GM12878 (cell line): ENCODE results near the gene TNNT2. TPM values are rescaled to one million over a fixed set of nuclear protein-coding genes. Genes with fewer than 3 reads are reported as not detected.

Experiments used
- ATAC-seq: fragments of 200-7000 bp; cut with Tn5 transposase; 3 replicates; pipeline ENCODE4 v1.9.1; 2020; ENCODE audit warnings: mild to moderate bottlenecking, moderate library complexity
- BruUV-seq: library from RNA; stranded (reverse); fragments of 400-500 nt; replicated peaks from 2 replicates; lab custom pipeline; 2021; lab: Mats Ljungman, UMichigan
- CTCF ChIA-PET: fragments of 300-600 bp; sonication (Branson Sonifier 250); formaldehyde crosslinking; extraction: SDS; loops from one replicate; lab custom pipeline; 2021; ENCODE audit warnings: inconsistent platforms; lab: Yijun Ruan, JAX
- POLR2A ChIA-PET: fragments of 350-600 bp; formaldehyde crosslinking; extraction: SDS; loops from one replicate; lab custom pipeline; 2021; ENCODE audit warnings: inconsistent platforms; lab: Charles Lee
- RAD21 ChIA-PET: fragments of 300-600 bp; sonication (Branson Sonifier 250); formaldehyde crosslinking; loops from one replicate; lab custom pipeline; 2023; ENCODE audit warnings: antibody characterized with exemption; ENCODE audit not compliant: unreplicated experiment; lab: Charles Lee
- SMC1A ChIA-PET: fragments of 300-600 bp; sonication (Branson Sonifier 250); formaldehyde crosslinking; loops from one replicate; lab custom pipeline; 2023; ENCODE audit not compliant: unreplicated experiment, uncharacterized antibody; lab: Charles Lee
- DNase-seq: peaks from one replicate; pipeline ENCODE4 v3.0.0-alpha.2; 2011; ENCODE audit warnings: low read depth, low spot score
- FAIRE-seq: peaks from 3 replicates; lab custom pipeline; 2011; peaks lifted over from hg19 to GRCh38; lab: Jason Lieb, UNC
- H2AFZ ChIP-seq: 2 replicates; pipeline ENCODE4 v1.6.0; 2011; ENCODE audit warnings: low read depth, low read length, control low read depth; ENCODE audit not compliant: control insufficient read depth
- H3K27ac ChIP-seq: 2 replicates; pipeline ENCODE4 v1.5.1; 2011; ENCODE audit warnings: control low read depth; ENCODE audit not compliant: control insufficient read depth, insufficient read depth
- H3K27me3 ChIP-seq, 2 experiments: replicated peaks in 1 of 2; 2 replicates each; pipeline versions ENCODE4 v1.6.0 to v1.6.1; 2011; ENCODE audit warnings: low read length in 1 of 2; ENCODE audit not compliant: control insufficient read depth in 2 of 2, insufficient read depth in 2 of 2
- H3K36me3 ChIP-seq, 2 experiments: 2 replicates each; pipeline ENCODE4 v1.5.1; 2011; ENCODE audit warnings: low read length in 1 of 2; ENCODE audit not compliant: control insufficient read depth in 2 of 2, insufficient read depth in 2 of 2
- H3K4me1 ChIP-seq: 2 replicates; pipeline ENCODE4 v1.6.1; 2011; ENCODE audit warnings: mild to moderate bottlenecking, low read length, moderate library complexity, mixed read lengths; ENCODE audit not compliant: control insufficient read depth, insufficient read depth
- H3K4me2 ChIP-seq: 2 replicates; pipeline ENCODE4 v1.6.0; 2011; ENCODE audit warnings: control low read depth; ENCODE audit not compliant: control insufficient read depth, insufficient read depth
- H3K4me3 ChIP-seq: fragments of 200-600 bp; sonication (generic); 2 replicates; pipeline ENCODE4 v1.5.1; 2016
- H3K79me2 ChIP-seq: 2 replicates; pipeline ENCODE4 v1.6.0; 2011; ENCODE audit warnings: low read length; ENCODE audit not compliant: control insufficient read depth, insufficient read depth
- H3K9ac ChIP-seq: 2 replicates; pipeline ENCODE4 v1.8.0; 2011; ENCODE audit warnings: low read length, control low read depth, mixed read lengths; ENCODE audit not compliant: control insufficient read depth, insufficient read depth
- H3K9me3 ChIP-seq: replicated peaks from 3 replicates; pipeline ENCODE4 v1.5.1; 2011; ENCODE audit warnings: mild to moderate bottlenecking, low read length; ENCODE audit not compliant: control insufficient read depth, insufficient read depth
- H4K20me1 ChIP-seq: 2 replicates; pipeline ENCODE4 v1.6.0; 2011; ENCODE audit not compliant: control insufficient read depth, insufficient read depth
- BCL11A ChIP-seq: IDR thresholded peaks from 2 replicates; pipeline ENCODE4 v1.6.1; 2011; ENCODE audit warnings: low read depth, low read length
- CHD1 ChIP-seq: IDR thresholded peaks from 2 replicates; pipeline ENCODE4 v1.6.1; 2012; ENCODE audit warnings: low read depth, low read length, improper control_type of control experiment
- GABPA ChIP-seq: IDR thresholded peaks from 2 replicates; pipeline ENCODE4 v1.6.1; 2014; ENCODE audit warnings: antibody characterized with exemption, low read depth, mild to moderate bottlenecking, inconsistent platforms
- KAT2A ChIP-seq: conservative IDR thresholded peaks from 2 replicates; pipeline ENCODE4 v1.6.1; 2011; ENCODE audit warnings: low read depth, low read length; ENCODE audit not compliant: control insufficient read depth
- PAX8 ChIP-seq: fragments of 450-650 bp; IDR thresholded peaks from 2 replicates; pipeline ENCODE4 v1.6.1; 2017; ENCODE audit warnings: mild to moderate bottlenecking, moderate library complexity
- POU2F2 ChIP-seq: IDR thresholded peaks from 3 replicates; pipeline ENCODE4 v1.6.1; 2011; ENCODE audit warnings: low read depth, mild to moderate bottlenecking, low read length, borderline replicate concordance
- RBBP5 ChIP-seq: fragments of 200-600 bp; sonication (generic); conservative IDR thresholded peaks from 2 replicates; pipeline ENCODE4 v1.6.1; 2016
- SRF ChIP-seq, 2 experiments: IDR thresholded peaks; 2 replicates each; pipeline ENCODE4 v1.6.1; 2011; ENCODE audit warnings: low read depth in 2 of 2, low read length in 2 of 2, mild to moderate bottlenecking in 1 of 2, moderate library complexity in 1 of 2
- STAT3 ChIP-seq: IDR thresholded peaks from 2 replicates; pipeline ENCODE4 v1.6.1; 2011; ENCODE audit warnings: low read depth, low read length, improper control_type of control experiment
- TCF7 ChIP-seq: IDR thresholded peaks from 2 replicates; pipeline ENCODE4 v1.6.1; 2014; ENCODE audit warnings: antibody characterized with exemption, borderline replicate concordance
- ZNF24 ChIP-seq: fragments of 450-650 bp; IDR thresholded peaks from 2 replicates; pipeline ENCODE4 v1.6.1; 2017; ENCODE audit warnings: antibody characterized with exemption, mild to moderate bottlenecking
- ZNF622 ChIP-seq: fragments of 450-650 bp; IDR thresholded peaks from 2 replicates; pipeline ENCODE4 v1.6.1; 2017; ENCODE audit warnings: mild to moderate bottlenecking, inconsistent platforms
- WGBS: methylation state at CpG from one replicate; pipeline ENCODE4 v1.1.6; 2016; ENCODE audit warnings: low lambda C conversion rate; ENCODE audit not compliant: insufficient replicate concordance, insufficient coverage; ENCODE audit errors: missing lambda C conversion rate; 5-methylcytosine and 5-hydroxymethylcytosine counted together
- in situ Hi-C: fragments of 300-500 bp; cut with MboI; formaldehyde crosslinking; loops from 9 replicates; pipeline ENCODE4 v1.14.3; 2018; ENCODE audit warnings: mixed read lengths
- intact Hi-C: fragments of 100-400 bp; cut with micrococcal nuclease; formaldehyde crosslinking; loops from one replicate; pipeline ENCODE4 v1.14.2; 2022; ENCODE audit not compliant: unreplicated experiment
- polyA plus RNA-seq, 11 experiments: library from polyadenylated mRNA; depleted of rRNA in 4 of 11; unstranded in 6 of 11; stranded (reverse) in 5 of 11; fragments of >200 nt; fragmentation: Nextera tagmentation in 4 of 11; fragmentation: Illumina TruSeq in 1 of 11; extraction: Ambion mirVana in 4 of 11; extraction: Trizol in 1 of 11; gene quantifications; 1 replicate in 1 of 11; 2 replicates in 10 of 11; pipeline versions ENCODE4 v1.2.1 to v1.2.3, GENCODE V29; 2011 to 2016; ENCODE audit warnings: inconsistent platforms in 2 of 11, missing spikeins in 2 of 11, low read depth in 1 of 11
- total RNA-seq, 4 experiments: library from RNA; depleted of rRNA in 3 of 4; stranded (reverse); fragments of >200 nt in 3 of 4; fragmentation: Illumina TruSeq in 1 of 4; extraction: Trizol in 1 of 4; gene quantifications; 2 replicates each; pipeline versions ENCODE4 v1.2.1 to v1.2.3, GENCODE V29; 2013 to 2021
- TF ChIP-seq, protein P1 (sequence below): fragments of 450-650 bp; IDR thresholded peaks from 2 replicates; pipeline ENCODE4 v1.6.1; 2016; ENCODE audit warnings: mild to moderate bottlenecking, moderate library complexity, borderline replicate concordance
- TF ChIP-seq, protein P2 (sequence below): IDR thresholded peaks from 2 replicates; pipeline ENCODE4 v1.6.1; 2011; ENCODE audit warnings: borderline replicate concordance, low read depth, mild to moderate bottlenecking, moderate library complexity, mixed read lengths, low read length; ENCODE audit not compliant: insufficient read depth; ENCODE audit errors: extremely low read length

Gene TNNT2
- total and polyA plus RNA-seq, 10 of the 15 experiments (the other 5 are each of a cell fraction or from before 2014, with no cell fraction given), result 2.2 TPM; not detected in 9

DNA sequence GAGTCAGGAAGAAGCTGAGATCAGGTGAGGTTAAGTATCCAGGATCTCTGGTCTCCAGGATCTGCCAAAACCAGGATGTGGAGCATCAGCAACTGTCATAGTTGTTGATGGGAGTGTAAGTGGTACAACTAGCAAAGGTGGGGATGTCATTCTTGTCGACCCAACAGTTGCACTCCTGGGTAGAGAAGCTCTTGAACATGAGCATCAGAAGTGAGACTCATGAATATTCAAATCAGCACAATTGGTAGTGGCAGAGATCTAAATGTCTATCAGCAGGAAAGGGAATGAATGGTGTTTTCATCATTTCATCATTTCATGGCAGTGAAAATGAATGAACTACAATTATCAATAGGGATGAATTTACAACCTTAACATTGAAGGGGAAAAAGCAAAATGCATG is 25.9 kb upstream of the TNNT2 start:
- in situ Hi-C loops, result no loop called here
- BruUV-seq, result TSS peak; percentile 84

DNA sequence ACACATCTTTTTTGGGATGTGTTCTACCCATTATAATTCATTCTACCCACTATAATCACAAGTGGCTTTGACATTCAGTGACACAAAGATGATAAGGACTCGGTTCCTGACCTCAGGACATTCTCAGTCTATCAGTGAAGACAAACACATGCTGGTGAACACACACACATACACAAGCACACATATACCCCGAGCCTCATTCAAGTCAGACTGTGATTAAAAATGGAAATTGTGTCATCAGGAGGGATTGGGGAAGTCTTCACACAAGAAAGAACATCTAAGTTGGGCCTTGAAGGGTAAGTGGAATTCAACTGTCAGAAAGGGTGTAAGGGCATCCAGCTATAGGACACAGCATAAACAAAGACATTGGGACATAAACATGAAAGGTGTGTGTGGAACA is 24.2 kb upstream of the TNNT2 start:
- 0% methylated on average over 2 of the region's 2 CpGs for WGBS
- H3K79me2 ChIP-seq, result no peaks in the 10 kb centered on the region
- ChIA-PET POLR2A (interaction anchor here (11.9 kb wide), 1 partner anchor 13 kb away, joined by 228 read pairs; no protein-coding TSS in a partner anchor), SMC1A (interaction anchor here (12.3 kb wide), 1 partner anchor 13 kb away, joined by 374 read pairs; no protein-coding TSS in a partner anchor), CTCF (interaction anchor here (0.6 to 14.4 kb wide), 2 partner anchors 13 to 30 kb away, joined by 3 to 623 read pairs; no protein-coding TSS in a partner anchor), RAD21 (interaction anchor here (12.1 kb wide), 1 partner anchor 14 kb away, joined by 340 read pairs; no protein-coding TSS in a partner anchor)
- H3K9ac ChIP-seq, result no peak overlapping the region
- no peaks in the 10 kb centered on the region for H3K9me3 ChIP-seq
- intact Hi-C loops (no loop called here), in situ Hi-C loops (no loop called here)
- no peak overlapping the region for H2AFZ ChIP-seq
- no peaks in the 10 kb centered on the region for H4K20me1 ChIP-seq
- H3K27ac ChIP-seq, result no peak overlapping the region
- no peaks in the 10 kb centered on the region for H3K36me3 ChIP-seq
- no peak overlapping the region for H3K4me2 ChIP-seq
- no peak for DNase-seq
- H3K4me3 ChIP-seq, result no peak overlapping the region
- ATAC-seq, result no peak
- no peaks in the 10 kb centered on the region for H3K27me3 ChIP-seq
- FAIRE-seq, result no peak
- H3K4me1 ChIP-seq, result peaks cover 23% of the 10 kb centered on the region
- no TSS peak for BruUV-seq
- TF ChIP-seq, protein P1, sequence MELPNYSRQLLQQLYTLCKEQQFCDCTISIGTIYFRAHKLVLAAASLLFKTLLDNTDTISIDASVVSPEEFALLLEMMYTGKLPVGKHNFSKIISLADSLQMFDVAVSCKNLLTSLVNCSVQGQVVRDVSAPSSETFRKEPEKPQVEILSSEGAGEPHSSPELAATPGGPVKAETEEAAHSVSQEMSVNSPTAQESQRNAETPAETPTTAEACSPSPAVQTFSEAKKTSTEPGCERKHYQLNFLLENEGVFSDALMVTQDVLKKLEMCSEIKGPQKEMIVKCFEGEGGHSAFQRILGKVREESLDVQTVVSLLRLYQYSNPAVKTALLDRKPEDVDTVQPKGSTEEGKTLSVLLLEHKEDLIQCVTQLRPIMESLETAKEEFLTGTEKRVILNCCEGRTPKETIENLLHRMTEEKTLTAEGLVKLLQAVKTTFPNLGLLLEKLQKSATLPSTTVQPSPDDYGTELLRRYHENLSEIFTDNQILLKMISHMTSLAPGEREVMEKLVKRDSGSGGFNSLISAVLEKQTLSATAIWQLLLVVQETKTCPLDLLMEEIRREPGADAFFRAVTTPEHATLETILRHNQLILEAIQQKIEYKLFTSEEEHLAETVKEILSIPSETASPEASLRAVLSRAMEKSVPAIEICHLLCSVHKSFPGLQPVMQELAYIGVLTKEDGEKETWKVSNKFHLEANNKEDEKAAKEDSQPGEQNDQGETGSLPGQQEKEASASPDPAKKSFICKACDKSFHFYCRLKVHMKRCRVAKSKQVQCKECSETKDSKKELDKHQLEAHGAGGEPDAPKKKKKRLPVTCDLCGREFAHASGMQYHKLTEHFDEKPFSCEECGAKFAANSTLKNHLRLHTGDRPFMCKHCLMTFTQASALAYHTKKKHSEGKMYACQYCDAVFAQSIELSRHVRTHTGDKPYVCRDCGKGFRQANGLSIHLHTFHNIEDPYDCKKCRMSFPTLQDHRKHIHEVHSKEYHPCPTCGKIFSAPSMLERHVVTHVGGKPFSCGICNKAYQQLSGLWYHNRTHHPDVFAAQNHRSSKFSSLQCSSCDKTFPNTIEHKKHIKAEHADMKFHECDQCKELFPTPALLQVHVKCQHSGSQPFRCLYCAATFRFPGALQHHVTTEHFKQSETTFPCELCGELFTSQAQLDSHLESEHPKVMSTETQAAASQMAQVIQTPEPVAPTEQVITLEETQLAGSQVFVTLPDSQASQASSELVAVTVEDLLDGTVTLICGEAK, result no peak
- TF ChIP-seq RBBP5 (no peak), TCF7 (no peak), SRF (IDR thresholded peaks at IDR 0.05; ENCODE audit: low read depth in 2 of 2, low read length in 2 of 2) (no peak), STAT3 (no peak), KAT2A (no peak), PAX8 (no peak)
- TF ChIP-seq, protein P2, sequence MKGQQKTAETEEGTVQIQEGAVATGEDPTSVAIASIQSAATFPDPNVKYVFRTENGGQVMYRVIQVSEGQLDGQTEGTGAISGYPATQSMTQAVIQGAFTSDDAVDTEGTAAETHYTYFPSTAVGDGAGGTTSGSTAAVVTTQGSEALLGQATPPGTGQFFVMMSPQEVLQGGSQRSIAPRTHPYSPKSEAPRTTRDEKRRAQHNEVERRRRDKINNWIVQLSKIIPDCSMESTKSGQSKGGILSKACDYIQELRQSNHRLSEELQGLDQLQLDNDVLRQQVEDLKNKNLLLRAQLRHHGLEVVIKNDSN, result no peak

More for the DNA sequence above, 25.9 kb upstream of the TNNT2 start:
- ATAC-seq, result no peak
- no peak for DNase-seq
- ChIA-PET CTCF (interaction anchor here (0.7 to 14.4 kb wide), 4 partner anchors 15 to 110 kb away, joined by 3 to 623 read pairs (median 30); no protein-coding TSS in a partner anchor), POLR2A (interaction anchor here (0.5 to 11.9 kb wide), 2 partner anchors 15 to 538 kb away, joined by 4 to 228 read pairs; no protein-coding TSS in a partner anchor), RAD21 (interaction anchor here (3.9 to 12.1 kb wide), 2 partner anchors 15 to 78 kb away, joined by 32 to 340 read pairs; no protein-coding TSS in a partner anchor), SMC1A (interaction anchor here (12.3 kb wide), 1 partner anchor 14 kb away, joined by 374 read pairs; no protein-coding TSS in a partner anchor)
- Histone ChIP-seq H3K27me3 (no peaks in the 10 kb centered on the region), H2AFZ (no peak overlapping the region), H3K4me2 (no peak overlapping the region), H3K79me2 (no peaks in the 10 kb centered on the region), H3K4me1 (peaks cover 35% of the 10 kb centered on the region), H3K36me3 (no peaks in the 10 kb centered on the region), H4K20me1 (no peaks in the 10 kb centered on the region), H3K9me3 (no peaks in the 10 kb centered on the region), H3K4me3 (no peak overlapping the region), H3K9ac (no peak overlapping the region), H3K27ac (no peak overlapping the region)
- no peak for FAIRE-seq
- intact Hi-C loops, result no loop called here
- 0% methylated on average over 1 of the region's 1 CpG for WGBS
- no peak for TF ChIP-seq BCL11A
- no peak for TF ChIP-seq GABPA
- TF ChIP-seq POU2F2, result peak; percentile 86; the same call in 2 of the 3 replicates
- no peak for TF ChIP-seq ZNF622
- TF ChIP-seq ZNF24, result peak; percentile 35; the same call in 1 of the 2 replicates
- TF ChIP-seq CHD1, result no peak
